Measurements from ENCODE around the gene CNOT4.

The CNOT4 gene

DNA sequence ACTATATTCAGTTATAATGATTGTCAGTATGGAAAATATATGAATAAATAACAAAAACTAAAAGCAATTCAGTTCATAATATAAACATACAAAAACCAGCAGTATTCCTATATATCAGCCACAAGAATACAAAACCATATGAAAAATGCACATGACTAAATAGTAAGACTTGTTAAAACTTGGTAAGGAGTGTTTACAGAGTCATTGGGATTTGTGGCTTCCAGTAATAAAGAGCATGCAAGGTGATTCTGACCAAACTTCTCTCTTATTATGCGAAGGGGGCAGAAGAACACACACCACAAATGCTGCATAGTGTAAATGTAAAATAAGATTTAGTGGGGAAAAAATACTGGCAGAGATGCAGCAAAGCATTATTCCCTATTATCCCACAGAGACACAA lies 8.8 kb upstream of the CNOT4 start:
- H3K27ac ChIP-seq (replicated peaks) = no peak overlapping the region
- no peak for TF ChIP-seq REST (IDR thresholded peaks at IDR 0.05; ENCODE audit: insufficient replicate concordance, low read depth)
- TF ChIP-seq, protein P1, sequence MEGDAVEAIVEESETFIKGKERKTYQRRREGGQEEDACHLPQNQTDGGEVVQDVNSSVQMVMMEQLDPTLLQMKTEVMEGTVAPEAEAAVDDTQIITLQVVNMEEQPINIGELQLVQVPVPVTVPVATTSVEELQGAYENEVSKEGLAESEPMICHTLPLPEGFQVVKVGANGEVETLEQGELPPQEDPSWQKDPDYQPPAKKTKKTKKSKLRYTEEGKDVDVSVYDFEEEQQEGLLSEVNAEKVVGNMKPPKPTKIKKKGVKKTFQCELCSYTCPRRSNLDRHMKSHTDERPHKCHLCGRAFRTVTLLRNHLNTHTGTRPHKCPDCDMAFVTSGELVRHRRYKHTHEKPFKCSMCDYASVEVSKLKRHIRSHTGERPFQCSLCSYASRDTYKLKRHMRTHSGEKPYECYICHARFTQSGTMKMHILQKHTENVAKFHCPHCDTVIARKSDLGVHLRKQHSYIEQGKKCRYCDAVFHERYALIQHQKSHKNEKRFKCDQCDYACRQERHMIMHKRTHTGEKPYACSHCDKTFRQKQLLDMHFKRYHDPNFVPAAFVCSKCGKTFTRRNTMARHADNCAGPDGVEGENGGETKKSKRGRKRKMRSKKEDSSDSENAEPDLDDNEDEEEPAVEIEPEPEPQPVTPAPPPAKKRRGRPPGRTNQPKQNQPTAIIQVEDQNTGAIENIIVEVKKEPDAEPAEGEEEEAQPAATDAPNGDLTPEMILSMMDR (IDR thresholded peaks at IDR 0.05; ENCODE audit: insufficient read depth, low read length) = no peak
- H3K4me3 ChIP-seq (replicated peaks; ENCODE audit: insufficient read depth, low read length) = no peak overlapping the region
- no peak for DNase-seq (ENCODE audit: low read depth in 1 of 2, low spot score in 1 of 2)
- H3K27me3 ChIP-seq (ENCODE audit: insufficient read depth, poor library complexity, severe bottlenecking) = no peaks in the 10 kb centered on the region

DNA sequence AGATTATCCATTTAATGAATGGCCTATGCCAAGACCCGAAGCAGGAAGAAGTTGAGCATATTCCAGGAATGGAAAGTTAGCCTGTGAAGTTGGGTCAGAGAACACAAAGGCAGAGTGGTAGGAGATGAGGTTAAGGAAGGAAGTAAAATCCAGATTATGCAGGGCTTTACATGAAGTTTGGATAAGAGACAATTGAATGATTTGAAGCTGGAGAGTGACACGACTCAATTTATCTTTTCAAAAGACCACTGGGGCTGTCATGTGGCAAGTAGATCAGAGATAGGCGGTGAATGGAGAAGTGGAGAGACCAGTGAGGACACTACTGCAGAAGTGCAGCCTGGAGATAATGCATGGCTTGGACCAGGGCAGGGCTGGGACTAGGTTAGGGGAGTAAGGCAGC lies 7.2 kb upstream of the CNOT4 start:
- Histone ChIP-seq H3K27ac (replicated peaks) (no peak overlapping the region), H3K27me3 (ENCODE audit: insufficient read depth, poor library complexity, severe bottlenecking) (no peaks in the 10 kb centered on the region), H3K4me3 (replicated peaks; ENCODE audit: insufficient read depth, low read length) (no peak overlapping the region)
- TF ChIP-seq GABPA (IDR thresholded peaks at IDR 0.05; ENCODE audit: low read depth) (no peak), REST (IDR thresholded peaks at IDR 0.05; ENCODE audit: insufficient replicate concordance, low read depth) (no peak), SPI1 (IDR thresholded peaks at IDR 0.05; ENCODE audit: borderline replicate concordance, low read depth) (no peak), POLR2AphosphoS5 (IDR thresholded peaks at IDR 0.05; ENCODE audit: low read depth) (no peak)
- TF ChIP-seq, protein P1 (IDR thresholded peaks at IDR 0.05; ENCODE audit: insufficient read depth, low read length) = no peak
- DNase-seq (ENCODE audit: low read depth in 1 of 2, low spot score in 1 of 2) = no peak

DNA sequence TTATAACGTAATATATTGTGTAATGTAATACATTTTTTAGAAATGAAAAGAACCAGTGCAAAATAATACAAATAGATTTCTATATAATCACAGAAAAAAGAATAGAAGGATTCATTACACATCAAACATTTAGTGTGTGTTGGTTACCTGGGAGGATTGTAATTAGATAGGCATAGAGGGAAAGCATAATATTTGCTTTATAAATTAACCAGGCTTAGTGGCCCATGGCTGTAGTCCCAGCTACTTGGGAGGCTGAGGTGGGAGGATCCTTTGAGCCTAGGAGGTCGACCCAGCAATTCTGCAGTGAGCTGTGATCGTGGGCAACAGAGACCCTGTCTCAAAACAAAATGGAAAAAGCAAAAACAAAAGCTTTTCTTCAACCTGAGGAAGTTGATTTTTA lies 5.0 kb upstream of the CNOT4 start:
- Histone ChIP-seq H3K27me3 (ENCODE audit: insufficient read depth, poor library complexity, severe bottlenecking) (no peaks in the 10 kb centered on the region), H3K27ac (replicated peaks) (no peak overlapping the region), H3K4me3 (replicated peaks; ENCODE audit: insufficient read depth, low read length) (no peak overlapping the region)
- TF ChIP-seq POLR2AphosphoS5 (IDR thresholded peaks at IDR 0.05; ENCODE audit: low read depth) (no peak), REST (IDR thresholded peaks at IDR 0.05; ENCODE audit: insufficient replicate concordance, low read depth) (no peak), GABPA (IDR thresholded peaks at IDR 0.05; ENCODE audit: low read depth) (no peak), SPI1 (IDR thresholded peaks at IDR 0.05; ENCODE audit: borderline replicate concordance, low read depth) (no peak)
- TF ChIP-seq, protein P1 (IDR thresholded peaks at IDR 0.05; ENCODE audit: insufficient read depth, low read length) = no peak
- no peak for DNase-seq (ENCODE audit: low read depth in 1 of 2, low spot score in 1 of 2)
